Osteocyte (in vitro differentiated cells): ENCODE data around the gene TMUB2. TPM values are rescaled to one million over a fixed set of nuclear protein-coding genes. Genes with fewer than 3 reads are reported as not detected.

ENCODE experiments used
- DNase-seq: peaks from one replicate; pipeline ENCODE4 v3.0.0; 2021; ENCODE audit warnings: mixed read lengths; ENCODE audit not compliant: unreplicated experiment; ENCODE audit errors: extremely low spot score
- H3K27ac Mint-ChIP-seq: one replicate; pipeline ENCODE4 v1.8.0; 2021; ENCODE audit warnings: mild to moderate bottlenecking, mixed read lengths; ENCODE audit not compliant: unreplicated experiment
- H3K27me3 Mint-ChIP-seq: one replicate; pipeline ENCODE4 v1.8.0; 2021; ENCODE audit warnings: mixed read lengths; ENCODE audit not compliant: unreplicated experiment
- H3K36me3 Mint-ChIP-seq: one replicate; pipeline ENCODE4 v1.8.0; 2021; ENCODE audit warnings: mixed read lengths; ENCODE audit not compliant: unreplicated experiment
- H3K4me1 Mint-ChIP-seq: one replicate; pipeline ENCODE4 v1.8.0; 2021; ENCODE audit warnings: mixed read lengths; ENCODE audit not compliant: unreplicated experiment
- H3K4me3 Mint-ChIP-seq: one replicate; pipeline ENCODE4 v1.8.0; 2021; ENCODE audit warnings: mild to moderate bottlenecking, moderate library complexity, mixed read lengths; ENCODE audit not compliant: unreplicated experiment
- H3K9me3 Mint-ChIP-seq: one replicate; pipeline ENCODE4 v1.8.0; 2021; ENCODE audit warnings: mixed read lengths; ENCODE audit not compliant: unreplicated experiment
- CTCF ChIP-seq: fragments of 200-600 bp; sonication (generic); IDR thresholded peaks from 2 replicates; pipeline ENCODE4 v1.5.0; 2021; ENCODE audit warnings: antibody characterized with exemption, mild to moderate bottlenecking, moderate library complexity
- total RNA-seq: library from RNA; stranded (reverse); gene quantifications from 2 replicates; pipeline ENCODE4 v1.2.1, GENCODE V29; 2021

TMUB2 gene
- total RNA-seq, 1 donor from 2014 or later, result 39.3 TPM

- DNase-seq, result no peak
- Mint-ChIP-seq H3K36me3 (peaks cover 42% of the 10 kb centered on the region), H3K4me1 (peaks cover 11% of the 10 kb centered on the region), H3K27me3 (no peaks in the 10 kb centered on the region), H3K9me3 (no peaks in the 10 kb centered on the region), H3K27ac (no peak overlapping the region), H3K4me3 (no peak overlapping the region)
- no peak for TF ChIP-seq CTCF
Observed at GRCh38 chr17:44212507-44213402, 26.0 kb downstream of the TMUB2 start.

GRCh38 chr17:44213403-44214229, 26.8 kb downstream of the TMUB2 start:
- H3K4me3 Mint-ChIP-seq, result no peak overlapping the region
- peak overlapping the region; percentile 7 for H3K27ac Mint-ChIP-seq
- H3K9me3 Mint-ChIP-seq, result no peaks in the 10 kb centered on the region
- H3K36me3 Mint-ChIP-seq, result peaks cover 36% of the 10 kb centered on the region
- TF ChIP-seq CTCF, result no peak
- H3K27me3 Mint-ChIP-seq, result no peaks in the 10 kb centered on the region
- no peak for DNase-seq
- peaks cover 15% of the 10 kb centered on the region for H3K4me1 Mint-ChIP-seq

GRCh38 chr17:44214230-44214494, 27.4 kb downstream of the TMUB2 start:
- Mint-ChIP-seq H3K36me3 (peaks cover 33% of the 10 kb centered on the region), H3K27ac (no peak overlapping the region), H3K9me3 (no peaks in the 10 kb centered on the region), H3K4me3 (no peak overlapping the region), H3K27me3 (no peaks in the 10 kb centered on the region), H3K4me1 (peaks cover 15% of the 10 kb centered on the region)
- no peak for DNase-seq
- no peak for TF ChIP-seq CTCF

GRCh38 chr17:44214896-44215295, 28.1 kb downstream of the TMUB2 start:
- H3K9me3 Mint-ChIP-seq, result no peaks in the 10 kb centered on the region
- TF ChIP-seq CTCF, result no peak
- H3K27me3 Mint-ChIP-seq, result no peaks in the 10 kb centered on the region
- DNase-seq, result no peak
- H3K4me1 Mint-ChIP-seq, result peaks cover 15% of the 10 kb centered on the region
- no peak overlapping the region for H3K4me3 Mint-ChIP-seq
- no peak overlapping the region for H3K27ac Mint-ChIP-seq
- peaks cover 33% of the 10 kb centered on the region for H3K36me3 Mint-ChIP-seq

- H3K9me3 Mint-ChIP-seq, result no peaks in the 10 kb centered on the region
Observed at GRCh38 chr17:44216173-44216572, 29.4 kb downstream of the TMUB2 start.

More at GRCh38 chr17:44216173-44216572, 29.4 kb downstream of the TMUB2 start:
- Mint-ChIP-seq H3K36me3 (peaks cover 31% of the 10 kb centered on the region), H3K4me1 (peaks cover 15% of the 10 kb centered on the region), H3K27ac (no peak overlapping the region), H3K4me3 (no peak overlapping the region), H3K27me3 (no peaks in the 10 kb centered on the region)
- DNase-seq, result no peak
- TF ChIP-seq CTCF, result no peak
